Mesenchymal stem cell (in vitro differentiated cells and primary cell): ENCODE results near the gene NRG3.

Source experiments
- DNase-seq: peaks from one replicate; pipeline ENCODE4 v3.0.0-alpha.2; 2013
- H2AFZ ChIP-seq: one replicate; pipeline ENCODE4 v1.6.1; 2013; ENCODE audit warnings: low read depth, mild to moderate bottlenecking, control low read depth, inconsistent platforms, low read length, moderate library complexity
- H2AK5ac ChIP-seq: 2 replicates; pipeline ENCODE4 v1.6.1; 2013; ENCODE audit warnings: low read length, moderate library complexity, mild to moderate bottlenecking, inconsistent platforms; ENCODE audit not compliant: severe bottlenecking
- H2BK120ac ChIP-seq: one replicate; pipeline ENCODE4 v1.6.1; 2013; ENCODE audit warnings: low read depth, mild to moderate bottlenecking, inconsistent platforms, low read length, moderate library complexity
- H2BK12ac ChIP-seq, 2 experiments: one replicate each; pipeline ENCODE4 v1.6.1; 2013; ENCODE audit warnings: inconsistent platforms in 2 of 2, low read length in 2 of 2, mild to moderate bottlenecking in 2 of 2, moderate library complexity in 2 of 2, control low read depth in 1 of 2
- H2BK15ac ChIP-seq: one replicate; pipeline ENCODE4 v1.6.1; 2013; ENCODE audit warnings: mild to moderate bottlenecking, low read depth, inconsistent platforms; ENCODE audit not compliant: poor library complexity, severe bottlenecking
- H2BK5ac ChIP-seq: 2 replicates; pipeline ENCODE4 v1.6.1; 2013; ENCODE audit warnings: low read depth, mild to moderate bottlenecking, low read length, control low read depth, inconsistent platforms; ENCODE audit not compliant: poor library complexity, severe bottlenecking
- H3K14ac ChIP-seq, 2 experiments: one replicate each; pipeline ENCODE4 v1.6.1; 2013; ENCODE audit warnings: inconsistent platforms in 2 of 2, low read length in 2 of 2, control low read depth in 1 of 2, mild to moderate bottlenecking in 1 of 2, moderate library complexity in 1 of 2
- H3K18ac ChIP-seq, 2 experiments: one replicate each; pipeline ENCODE4 v1.6.1; 2013; ENCODE audit warnings: inconsistent platforms in 2 of 2, low read length in 2 of 2, control low read depth in 1 of 2, low read depth in 1 of 2, mild to moderate bottlenecking in 1 of 2
- H3K23ac ChIP-seq, 2 experiments: one replicate each; pipeline ENCODE4 v1.6.1; 2013; ENCODE audit warnings: inconsistent platforms in 2 of 2, low read length in 2 of 2, mild to moderate bottlenecking in 2 of 2, moderate library complexity in 2 of 2, control low read depth in 1 of 2
- H3K27ac ChIP-seq: 2 replicates; pipeline ENCODE4 v1.5.1; 2013; ENCODE audit warnings: mild to moderate bottlenecking, moderate library complexity, low read length, control low read depth, inconsistent platforms; ENCODE audit not compliant: poor library complexity, severe bottlenecking
- H3K27me3 ChIP-seq, 2 experiments: 2 replicates each; pipeline versions ENCODE4 v1.6.1 to v1.7.0; 2013; ENCODE audit warnings: low read length in 2 of 2, mild to moderate bottlenecking in 2 of 2, moderate library complexity in 2 of 2, control low read depth in 1 of 2, inconsistent platforms in 1 of 2; ENCODE audit not compliant: control insufficient read depth in 1 of 2, insufficient read depth in 1 of 2
- H3K36me3 ChIP-seq, 2 experiments: 2 replicates each; pipeline versions ENCODE4 v1.6.1 to v1.7.0; 2013; ENCODE audit warnings: low read length in 2 of 2, control low read depth in 1 of 2, inconsistent platforms in 1 of 2, low read depth in 1 of 2, mild to moderate bottlenecking in 1 of 2; ENCODE audit not compliant: insufficient read depth in 2 of 2, control insufficient read depth in 1 of 2
- H3K4ac ChIP-seq, 2 experiments: one replicate each; pipeline ENCODE4 v1.6.1; 2013; ENCODE audit warnings: inconsistent platforms in 2 of 2, low read length in 2 of 2, mild to moderate bottlenecking in 2 of 2, moderate library complexity in 2 of 2, control low read depth in 1 of 2, low read depth in 1 of 2
- H3K4me1 ChIP-seq: 2 replicates; pipeline ENCODE4 v1.6.1; 2013; ENCODE audit warnings: low read depth, low read length, control low read depth; ENCODE audit not compliant: control insufficient read depth, insufficient read depth
- H3K4me2 ChIP-seq: 2 replicates; pipeline ENCODE4 v1.6.1; 2013; ENCODE audit warnings: low read length, mild to moderate bottlenecking, inconsistent platforms; ENCODE audit not compliant: poor library complexity, severe bottlenecking
- H3K4me3 ChIP-seq, 2 experiments: 2 replicates each; pipeline versions ENCODE4 v1.5.1 to v1.7.0; 2013; ENCODE audit warnings: low read length in 2 of 2, mild to moderate bottlenecking in 2 of 2, control low read depth in 1 of 2, low read depth in 1 of 2; ENCODE audit not compliant: insufficient read depth in 1 of 2
- H3K79me1 ChIP-seq: replicated peaks from 2 replicates; pipeline ENCODE4 v1.6.1; 2013; ENCODE audit warnings: mild to moderate bottlenecking, control low read depth, low read length, inconsistent platforms; ENCODE audit not compliant: poor library complexity, severe bottlenecking
- H3K9ac ChIP-seq: 2 replicates; pipeline ENCODE4 v1.7.0; 2013; ENCODE audit warnings: mild to moderate bottlenecking, low read length, moderate library complexity
- H3K9me3 ChIP-seq: 2 replicates; pipeline ENCODE4 v1.7.0; 2013; ENCODE audit warnings: mild to moderate bottlenecking, low read length; ENCODE audit not compliant: control insufficient read depth
- H4K8ac ChIP-seq: one replicate; pipeline ENCODE4 v1.6.1; 2013; ENCODE audit warnings: inconsistent platforms, mild to moderate bottlenecking, low read length, moderate library complexity
- H4K91ac ChIP-seq: one replicate; pipeline ENCODE4 v1.6.1; 2013; ENCODE audit warnings: mild to moderate bottlenecking, low read length, inconsistent platforms
- WGBS: methylation state at CpG from one replicate; pipeline ENCODE4 v1.1.7; 2013; ENCODE audit warnings: mixed read lengths; 5-methylcytosine and 5-hydroxymethylcytosine counted together

NRG3 gene

DNA sequence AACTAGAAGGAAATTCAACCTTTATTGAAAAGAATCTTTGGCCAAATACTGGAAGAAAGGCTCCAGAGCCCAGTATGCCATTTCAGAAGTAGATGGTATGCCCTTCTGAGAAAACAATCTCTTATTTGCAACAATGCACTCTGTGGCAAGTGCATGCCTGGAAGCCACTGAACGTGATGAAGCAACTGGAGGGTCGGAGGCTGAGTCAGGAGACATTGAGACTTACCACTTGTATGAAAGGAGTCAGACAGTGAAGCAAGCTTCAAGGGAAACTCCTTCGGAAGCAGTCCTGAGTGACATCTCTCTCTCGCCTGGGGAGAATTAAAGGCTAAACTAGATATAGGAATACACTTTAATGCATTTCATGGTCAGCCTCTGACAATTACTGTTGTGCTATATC, 353.7 kb downstream of the NRG3 start:
- Histone ChIP-seq H4K8ac (no peak overlapping the region), H2AFZ (no peak overlapping the region), H2AK5ac (no peak overlapping the region), H2BK5ac (no peak overlapping the region), H2BK120ac (no peak overlapping the region), H3K18ac (no peak overlapping the region), H3K9me3 (peaks cover 10% of the 10 kb centered on the region), H3K27ac (no peak overlapping the region), H3K4me2 (no peak overlapping the region), H2BK12ac (no peak overlapping the region), H3K36me3 (no peaks in the 10 kb centered on the region), H3K27me3 (no peaks in the 10 kb centered on the region), H3K14ac (no peak overlapping the region), H3K79me1 (no peaks in the 10 kb centered on the region), H2BK15ac (no peak overlapping the region), H3K4me1 (no peaks in the 10 kb centered on the region), H4K91ac (no peak overlapping the region), H3K4me3 (no peak overlapping the region), H3K4ac (no peak overlapping the region), H3K9ac (no peak overlapping the region), H3K23ac (no peak overlapping the region)
- no peak for DNase-seq
- WGBS = 91% methylated on average over 4 of the region's 4 CpGs

DNA sequence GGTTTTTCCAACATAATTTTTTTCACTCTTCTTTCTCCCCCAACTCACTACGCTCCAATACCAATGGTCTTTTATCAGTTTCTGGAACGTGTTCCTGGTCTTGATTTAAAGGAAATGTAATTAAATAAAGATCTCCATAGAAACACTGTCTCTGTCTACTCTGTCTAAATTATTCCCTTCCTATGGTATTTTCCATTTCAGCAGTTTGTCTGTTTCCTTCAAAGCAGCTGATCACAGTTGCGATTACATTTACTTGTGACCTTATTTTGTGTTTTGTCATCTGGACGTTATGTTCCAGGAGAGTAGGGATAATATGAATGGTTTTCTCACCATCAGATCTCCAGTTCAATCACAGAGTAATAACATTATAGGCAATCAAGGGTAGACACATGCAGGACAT, 359.2 kb downstream of the NRG3 start:
- Histone ChIP-seq H3K9ac (no peak overlapping the region), H2AK5ac (no peak overlapping the region), H3K14ac (no peak overlapping the region), H4K91ac (no peak overlapping the region), H2BK120ac (no peak overlapping the region), H3K18ac (no peak overlapping the region), H3K23ac (no peak overlapping the region), H3K4ac (no peak overlapping the region), H2AFZ (no peak overlapping the region), H3K27me3 (no peaks in the 10 kb centered on the region), H4K8ac (no peak overlapping the region), H2BK12ac (no peak overlapping the region), H2BK5ac (no peak overlapping the region), H3K4me3 (no peak overlapping the region), H3K4me1 (no peaks in the 10 kb centered on the region), H2BK15ac (no peak overlapping the region), H3K27ac (no peak overlapping the region), H3K79me1 (no peaks in the 10 kb centered on the region), H3K9me3 (peaks cover 4% of the 10 kb centered on the region), H3K36me3 (no peaks in the 10 kb centered on the region), H3K4me2 (no peak overlapping the region)
- WGBS = no CpG with 5 or more reads among the region's 4 CpGs
- DNase-seq = no peak

DNA sequence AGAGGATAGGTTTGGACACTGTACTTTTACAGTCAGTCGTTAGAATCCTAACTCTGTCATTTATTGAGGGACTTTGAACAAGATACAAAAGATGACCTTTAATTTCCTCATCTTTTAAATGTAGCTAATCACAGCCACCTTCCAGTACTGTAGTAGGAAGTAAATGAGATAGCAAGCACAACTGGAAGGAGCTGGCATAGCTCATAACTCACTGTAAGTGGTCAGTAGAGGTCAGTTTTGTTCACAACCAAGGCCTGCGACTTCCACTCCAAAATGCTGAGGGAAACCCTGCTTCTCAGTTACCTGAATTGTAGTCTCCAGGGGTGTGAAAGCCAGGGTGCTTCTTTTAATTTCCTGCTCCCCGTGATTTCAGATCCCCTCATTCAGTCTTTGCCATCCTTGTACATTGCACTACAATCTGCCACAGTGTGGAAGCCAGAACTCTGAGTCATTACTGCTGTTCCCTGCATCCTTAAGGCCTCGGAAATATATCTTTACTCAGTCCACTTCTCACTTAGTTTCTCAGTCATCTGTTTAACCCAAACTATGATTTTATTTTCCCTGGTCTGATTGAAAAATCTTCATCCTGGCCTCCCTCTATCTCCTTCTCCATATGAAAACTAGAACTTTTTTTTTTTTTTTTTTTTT, 361.2 kb downstream of the NRG3 start:
- Histone ChIP-seq H3K18ac (no peak overlapping the region), H3K79me1 (no peaks in the 10 kb centered on the region), H3K4ac (no peak overlapping the region), H3K36me3 (no peaks in the 10 kb centered on the region), H2AK5ac (no peak overlapping the region), H3K27me3 (no peaks in the 10 kb centered on the region), H2BK5ac (no peak overlapping the region), H2BK120ac (no peak overlapping the region), H4K91ac (no peak overlapping the region), H2BK15ac (no peak overlapping the region), H3K9ac (no peak overlapping the region), H3K4me1 (no peaks in the 10 kb centered on the region), H3K23ac (no peak overlapping the region), H2AFZ (no peak overlapping the region), H4K8ac (no peak overlapping the region), H2BK12ac (no peak overlapping the region), H3K4me3 (no peak overlapping the region), H3K9me3 (no peaks in the 10 kb centered on the region), H3K27ac (no peak overlapping the region), H3K14ac (no peak overlapping the region), H3K4me2 (no peak overlapping the region)
- WGBS = 90% methylated on average over 3 of the region's 4 CpGs
- no peak for DNase-seq

DNA sequence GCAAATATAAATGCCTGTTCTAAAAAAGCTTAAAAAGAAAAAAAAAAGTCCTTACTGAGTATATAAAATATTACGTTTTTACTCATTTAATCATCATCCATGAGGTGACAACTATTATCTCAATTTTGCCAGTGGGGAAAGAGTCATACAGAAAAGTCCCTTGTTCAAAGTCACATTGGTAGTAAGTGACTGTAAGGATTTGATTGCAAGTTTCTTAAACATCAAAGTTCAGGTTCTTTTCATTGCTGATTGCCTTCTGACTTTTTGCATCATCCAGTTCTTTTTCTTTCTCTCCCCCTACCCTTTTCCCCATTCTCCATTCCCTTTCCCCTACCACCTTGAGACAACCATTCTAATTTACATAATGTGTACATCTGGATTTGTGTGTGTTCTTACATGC, 363.3 kb downstream of the NRG3 start:
- WGBS = no CpG with 5 or more reads among the region's 1 CpG
- no peak overlapping the region for H3K4me2 ChIP-seq

More for the DNA sequence above, 363.3 kb downstream of the NRG3 start:
- no peak for DNase-seq
- Histone ChIP-seq H3K18ac (no peak overlapping the region), H3K79me1 (no peaks in the 10 kb centered on the region), H4K8ac (no peak overlapping the region), H3K4ac (no peak overlapping the region), H2BK12ac (no peak overlapping the region), H3K23ac (no peak overlapping the region), H3K27ac (no peak overlapping the region), H3K4me3 (no peak overlapping the region), H2AK5ac (no peak overlapping the region), H3K27me3 (no peaks in the 10 kb centered on the region), H2BK120ac (no peak overlapping the region), H3K36me3 (no peaks in the 10 kb centered on the region), H4K91ac (no peak overlapping the region), H2BK5ac (no peak overlapping the region), H3K9me3 (peaks cover under 1% of the 10 kb centered on the region), H2BK15ac (no peak overlapping the region), H3K9ac (no peak overlapping the region), H2AFZ (no peak overlapping the region), H3K4me1 (no peaks in the 10 kb centered on the region), H3K14ac (no peak overlapping the region)
